ENCODE data around the gene INPP5D. TPM values are rescaled to one million over a fixed set of nuclear protein-coding genes. Genes with fewer than 3 reads are reported as not detected.

INPP5D gene
- polyA plus RNA-seq, 3 donors = 30.6 to 90.2 (median 54.8) TPM

DNA sequence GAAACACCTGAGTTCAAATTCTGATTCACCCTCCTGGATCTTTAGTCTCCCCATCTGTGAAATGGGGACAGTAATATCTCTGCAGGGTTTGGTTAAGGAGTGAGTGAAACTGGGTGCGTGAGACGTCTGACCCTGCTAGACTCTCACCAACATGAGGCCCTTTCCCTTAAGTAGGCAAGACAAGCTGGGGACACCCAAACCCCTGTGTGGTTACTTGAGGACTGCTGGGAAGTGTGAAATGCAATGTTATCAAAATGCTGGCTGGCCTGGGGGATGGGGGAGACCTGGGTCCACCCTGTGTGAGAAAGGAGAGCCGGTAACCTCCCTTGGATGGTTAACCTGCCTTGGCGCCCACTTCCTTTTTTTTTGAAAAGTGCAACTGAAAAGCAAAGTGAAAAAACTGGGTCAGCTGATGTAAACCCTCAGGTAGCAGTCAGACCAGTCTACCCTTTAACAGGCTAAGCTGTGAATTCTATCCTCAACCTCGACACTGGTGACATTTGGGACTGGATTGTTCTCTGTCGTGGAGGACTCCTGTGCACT lies 82.3 kb downstream of the INPP5D start:
- no peak overlapping the region for H2AFZ ChIP-seq (ENCODE audit: insufficient read depth, low read depth, low read length, poor library complexity, severe bottlenecking)

DNA sequence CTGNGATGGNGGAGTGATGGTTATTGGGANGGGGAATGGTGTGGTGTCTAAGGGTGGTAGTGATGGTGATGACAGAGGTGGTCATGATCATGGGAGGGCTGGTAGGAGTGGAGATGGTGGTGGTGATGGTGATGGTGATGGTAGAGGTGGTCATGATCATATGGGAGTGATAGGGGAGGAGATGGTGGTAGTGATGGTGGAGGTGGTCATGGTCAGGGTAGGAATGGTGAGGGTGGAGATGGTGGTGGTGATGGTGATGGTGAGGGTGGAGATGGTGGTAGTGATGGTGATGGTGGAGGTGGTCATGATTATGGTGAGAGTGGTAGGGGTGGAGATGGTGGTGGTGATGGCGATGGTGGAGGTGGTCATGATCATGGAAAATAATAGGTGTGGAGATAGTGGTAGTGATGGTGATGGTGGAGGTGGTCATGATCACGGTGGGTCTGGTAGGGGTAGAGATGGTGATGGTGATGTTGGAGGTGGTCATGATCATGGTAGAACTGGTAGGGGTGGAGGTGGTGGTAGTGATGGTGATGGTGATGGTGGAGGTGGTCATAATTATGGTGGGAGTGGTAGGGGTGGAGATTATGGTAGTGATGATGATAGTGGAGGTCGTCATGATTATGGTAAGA lies 83.7 kb downstream of the INPP5D start:
- Histone ChIP-seq H4K20me1 (ENCODE audit: insufficient read depth, low read length) (peaks cover 96% of the 10 kb centered on the region), H3K79me2 (ENCODE audit: insufficient read depth, low read length) (peaks cover 41% of the 10 kb centered on the region), H3K27ac (ENCODE audit: low read depth in 1 of 2, low read length in 2 of 2) (peak overlapping the region in 1 of 2 donors; percentile 38), H3K9ac (ENCODE audit: insufficient read depth, low read length, poor library complexity, severe bottlenecking) (no peak overlapping the region), H3K4me3 (replicated peaks in 1 of 3; ENCODE audit: low read depth in 2 of 3, low read length in 3 of 3) (no peak overlapping the region), H3K4me1 (ENCODE audit: control insufficient read depth in 1 of 2, insufficient read depth in 2 of 2, low read length in 2 of 2) (no peaks in the 10 kb centered on the region), H3K27me3 (ENCODE audit: control insufficient read depth in 2 of 2, insufficient read depth in 2 of 2, low read length in 2 of 2) (no peaks in the 10 kb centered on the region), H3K9me3 (replicated peaks in 1 of 2; ENCODE audit: control insufficient read depth in 1 of 2, insufficient read depth in 1 of 2, low read length in 2 of 2) (no peaks in the 10 kb centered on the region), H2AFZ (ENCODE audit: insufficient read depth, low read depth, low read length, poor library complexity, severe bottlenecking) (no peak overlapping the region), H3K36me3 (replicated peaks in 1 of 2; ENCODE audit: control insufficient read depth in 1 of 2, insufficient read depth in 2 of 2, low read length in 2 of 2) (peaks cover 98 to 100% of the 10 kb centered on the region in 2 donors), H3K4me2 (replicated peaks; ENCODE audit: extremely low read depth, low read length, poor library complexity, severe bottlenecking) (no peak overlapping the region)
- Mint-ChIP-seq H3K4me1 (no peaks in the 10 kb centered on the region), H3K27me3 (ENCODE audit: low read depth in 3 of 3) (peaks cover 0 to 1% (median 0%) of the 10 kb centered on the region in 3 donors), H3K27ac (peak overlapping the region in 6 of 7 donors; percentile 3 to 70 (median 10)), H3K36me3 (peaks cover 97% of the 10 kb centered on the region in 2 donors), H3K9me3 (peaks cover 0 to 5% (median 0%) of the 10 kb centered on the region in 7 donors), H3K4me3 (no peak overlapping the region)
- intact Hi-C loops (cut with micrococcal nuclease) = no loop called here
- 100% methylated on average over 3 of the region's 3 CpGs for WGBS (ENCODE audit: insufficient coverage)
- TF ChIP-seq, protein P1, sequence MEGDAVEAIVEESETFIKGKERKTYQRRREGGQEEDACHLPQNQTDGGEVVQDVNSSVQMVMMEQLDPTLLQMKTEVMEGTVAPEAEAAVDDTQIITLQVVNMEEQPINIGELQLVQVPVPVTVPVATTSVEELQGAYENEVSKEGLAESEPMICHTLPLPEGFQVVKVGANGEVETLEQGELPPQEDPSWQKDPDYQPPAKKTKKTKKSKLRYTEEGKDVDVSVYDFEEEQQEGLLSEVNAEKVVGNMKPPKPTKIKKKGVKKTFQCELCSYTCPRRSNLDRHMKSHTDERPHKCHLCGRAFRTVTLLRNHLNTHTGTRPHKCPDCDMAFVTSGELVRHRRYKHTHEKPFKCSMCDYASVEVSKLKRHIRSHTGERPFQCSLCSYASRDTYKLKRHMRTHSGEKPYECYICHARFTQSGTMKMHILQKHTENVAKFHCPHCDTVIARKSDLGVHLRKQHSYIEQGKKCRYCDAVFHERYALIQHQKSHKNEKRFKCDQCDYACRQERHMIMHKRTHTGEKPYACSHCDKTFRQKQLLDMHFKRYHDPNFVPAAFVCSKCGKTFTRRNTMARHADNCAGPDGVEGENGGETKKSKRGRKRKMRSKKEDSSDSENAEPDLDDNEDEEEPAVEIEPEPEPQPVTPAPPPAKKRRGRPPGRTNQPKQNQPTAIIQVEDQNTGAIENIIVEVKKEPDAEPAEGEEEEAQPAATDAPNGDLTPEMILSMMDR (IDR thresholded peaks at IDR 0.05) = no peak
- DNase-seq = no peak

More for the DNA sequence above, 82.3 kb downstream of the INPP5D start:
- Histone ChIP-seq H3K27ac (ENCODE audit: low read depth in 1 of 2, low read length in 2 of 2) (peak overlapping the region in 1 of 2 donors; percentile 57), H3K9ac (ENCODE audit: insufficient read depth, low read length, poor library complexity, severe bottlenecking) (no peak overlapping the region), H3K4me3 (replicated peaks in 1 of 3; ENCODE audit: low read depth in 2 of 3, low read length in 3 of 3) (no peak overlapping the region), H3K4me2 (replicated peaks; ENCODE audit: extremely low read depth, low read length, poor library complexity, severe bottlenecking) (no peak overlapping the region), H3K79me2 (ENCODE audit: insufficient read depth, low read length) (peaks cover 39% of the 10 kb centered on the region), H3K27me3 (ENCODE audit: control insufficient read depth in 2 of 2, insufficient read depth in 2 of 2, low read length in 2 of 2) (no peaks in the 10 kb centered on the region), H3K4me1 (ENCODE audit: control insufficient read depth in 1 of 2, insufficient read depth in 2 of 2, low read length in 2 of 2) (no peaks in the 10 kb centered on the region), H4K20me1 (ENCODE audit: insufficient read depth, low read length) (peaks cover 92% of the 10 kb centered on the region), H3K9me3 (replicated peaks in 1 of 2; ENCODE audit: control insufficient read depth in 1 of 2, insufficient read depth in 1 of 2, low read length in 2 of 2) (no peaks in the 10 kb centered on the region), H3K36me3 (replicated peaks in 1 of 2; ENCODE audit: control insufficient read depth in 1 of 2, insufficient read depth in 2 of 2, low read length in 2 of 2) (peaks cover 84 to 93% of the 10 kb centered on the region in 2 donors)
- no peak for DNase-seq
- H3K36me3 Mint-ChIP-seq = peaks cover 86 to 94% of the 10 kb centered on the region in 2 donors
- H3K4me3 Mint-ChIP-seq = no peak overlapping the region
- 62% methylated on average over 4 of the region's 6 CpGs for WGBS (ENCODE audit: insufficient coverage)
- H3K9me3 Mint-ChIP-seq = peaks cover 0 to 5% (median 0%) of the 10 kb centered on the region in 7 donors
- no peaks in the 10 kb centered on the region for H3K27me3 Mint-ChIP-seq (ENCODE audit: low read depth in 3 of 3)
- TF ChIP-seq, protein P1 (IDR thresholded peaks at IDR 0.05) = no peak
- intact Hi-C loops (cut with micrococcal nuclease) = no loop called here
- H3K27ac Mint-ChIP-seq = peak overlapping the region in 5 of 7 donors; percentile 10 to 75 (median 44)
- no peaks in the 10 kb centered on the region for H3K4me1 Mint-ChIP-seq

Data from CD14-positive monocyte (primary cell).